MG63 (cell line): ENCODE data around the gene CFAP299. TPM values are rescaled to one million over a fixed set of nuclear protein-coding genes. Genes with fewer than 3 reads are reported as not detected.

Source experiments
- DNase-seq: peaks from one replicate; pipeline ENCODE4 v3.0.0-alpha.2; 2020
- H3K27me3 ChIP-seq: fragments of 250-450 bp; sonication (Bioruptor Pico); 2 replicates; pipeline ENCODE4 v1.5.1; 2020; ENCODE audit warnings: mild to moderate bottlenecking, moderate library complexity
- H3K36me3 ChIP-seq: fragments of 250-450 bp; sonication (Bioruptor Pico); 2 replicates; pipeline ENCODE4 v1.5.1; 2020; ENCODE audit warnings: mild to moderate bottlenecking, moderate library complexity
- H3K4me3 ChIP-seq: fragments of 250-450 bp; sonication (Bioruptor Pico); 2 replicates; pipeline ENCODE4 v1.5.1; 2020; ENCODE audit warnings: mild to moderate bottlenecking, moderate library complexity
- H3K9me3 ChIP-seq: fragments of 250-450 bp; sonication (Bioruptor Pico); 2 replicates; pipeline ENCODE4 v1.5.1; 2020; ENCODE audit warnings: mild to moderate bottlenecking, moderate library complexity
- total RNA-seq: library from RNA; depleted of rRNA; stranded (reverse); fragments of >200 nt; shearing (Covaris generic); gene quantifications from 2 replicates; pipeline ENCODE4 v1.2.3, GENCODE V29; 2014; ENCODE audit warnings: low replicate concordance

The CFAP299 gene
- total RNA-seq, 1 experiment from 2014 or later, result 0.76 TPM

- H3K27me3 ChIP-seq, result no peaks in the 10 kb centered on the region
- no peaks in the 10 kb centered on the region for H3K9me3 ChIP-seq
- no peak for DNase-seq
Observed at GRCh38 chr4:80916770-80917169, 581.2 kb downstream of the CFAP299 start.

GRCh38 chr4:80918004-80918403 lies 582.5 kb downstream of the CFAP299 start:
- no peaks in the 10 kb centered on the region for H3K9me3 ChIP-seq
- H3K36me3 ChIP-seq, result no peaks in the 10 kb centered on the region
- no peak for DNase-seq
- no peak overlapping the region for H3K4me3 ChIP-seq
- H3K27me3 ChIP-seq, result no peaks in the 10 kb centered on the region

More at GRCh38 chr4:80916770-80917169, 581.2 kb downstream of the CFAP299 start:
- H3K4me3 ChIP-seq, result no peak overlapping the region
- H3K36me3 ChIP-seq, result no peaks in the 10 kb centered on the region

GRCh38 chr4:80921441-80921840 lies 585.9 kb downstream of the CFAP299 start:
- DNase-seq, result no peak
- H3K27me3 ChIP-seq, result no peaks in the 10 kb centered on the region

GRCh38 chr4:80922941-80923340 lies 587.4 kb downstream of the CFAP299 start:
- Histone ChIP-seq H3K4me3 (no peak overlapping the region), H3K9me3 (no peaks in the 10 kb centered on the region), H3K36me3 (no peaks in the 10 kb centered on the region), H3K27me3 (no peaks in the 10 kb centered on the region)
- no peak for DNase-seq

More at GRCh38 chr4:80921441-80921840, 585.9 kb downstream of the CFAP299 start:
- H3K4me3 ChIP-seq, result no peak overlapping the region
- no peaks in the 10 kb centered on the region for H3K36me3 ChIP-seq
- H3K9me3 ChIP-seq, result no peaks in the 10 kb centered on the region

GRCh38 chr4:80925293-80925692 lies 589.8 kb downstream of the CFAP299 start:
- Histone ChIP-seq H3K9me3 (no peaks in the 10 kb centered on the region), H3K4me3 (no peak overlapping the region), H3K27me3 (no peaks in the 10 kb centered on the region), H3K36me3 (no peaks in the 10 kb centered on the region)
- no peak for DNase-seq

- no peak for DNase-seq
- no peaks in the 10 kb centered on the region for H3K36me3 ChIP-seq
- no peaks in the 10 kb centered on the region for H3K27me3 ChIP-seq
- H3K4me3 ChIP-seq, result no peak overlapping the region
- no peaks in the 10 kb centered on the region for H3K9me3 ChIP-seq
Observed at GRCh38 chr4:80926446-80926845, 590.9 kb downstream of the CFAP299 start.

- no peaks in the 10 kb centered on the region for H3K9me3 ChIP-seq
- no peaks in the 10 kb centered on the region for H3K36me3 ChIP-seq
- no peak for DNase-seq
- H3K4me3 ChIP-seq, result no peak overlapping the region
- no peaks in the 10 kb centered on the region for H3K27me3 ChIP-seq
Observed at GRCh38 chr4:80926891-80927290, 591.4 kb downstream of the CFAP299 start.

- no peak overlapping the region for H3K4me3 ChIP-seq
- no peaks in the 10 kb centered on the region for H3K9me3 ChIP-seq
- no peaks in the 10 kb centered on the region for H3K36me3 ChIP-seq
- no peaks in the 10 kb centered on the region for H3K27me3 ChIP-seq
- DNase-seq, result no peak
Observed at GRCh38 chr4:80927420-80927819, 591.9 kb downstream of the CFAP299 start.

GRCh38 chr4:80931631-80932081 lies 596.1 kb downstream of the CFAP299 start:
- H3K9me3 ChIP-seq, result no peaks in the 10 kb centered on the region

GRCh38 chr4:80948141-80948540 lies 612.6 kb downstream of the CFAP299 start:
- DNase-seq, result no peak
- Histone ChIP-seq H3K27me3 (no peaks in the 10 kb centered on the region), H3K36me3 (no peaks in the 10 kb centered on the region), H3K4me3 (no peak overlapping the region), H3K9me3 (no peaks in the 10 kb centered on the region)

More at GRCh38 chr4:80931631-80932081, 596.1 kb downstream of the CFAP299 start:
- no peaks in the 10 kb centered on the region for H3K27me3 ChIP-seq
- no peak overlapping the region for H3K4me3 ChIP-seq
- no peak for DNase-seq
- H3K36me3 ChIP-seq, result no peaks in the 10 kb centered on the region

GRCh38 chr4:80948995-80949394 lies 613.5 kb downstream of the CFAP299 start:
- H3K4me3 ChIP-seq, result no peak overlapping the region
- DNase-seq, result no peak
- H3K27me3 ChIP-seq, result no peaks in the 10 kb centered on the region
- no peaks in the 10 kb centered on the region for H3K36me3 ChIP-seq
- no peaks in the 10 kb centered on the region for H3K9me3 ChIP-seq

- no peak for DNase-seq
- no peaks in the 10 kb centered on the region for H3K27me3 ChIP-seq
- no peaks in the 10 kb centered on the region for H3K36me3 ChIP-seq
- H3K9me3 ChIP-seq, result no peaks in the 10 kb centered on the region
- no peak overlapping the region for H3K4me3 ChIP-seq
Observed at GRCh38 chr4:80956421-80956820, 620.9 kb downstream of the CFAP299 start.

- H3K9me3 ChIP-seq, result no peaks in the 10 kb centered on the region
- H3K4me3 ChIP-seq, result no peak overlapping the region
- no peak for DNase-seq
- H3K36me3 ChIP-seq, result no peaks in the 10 kb centered on the region
- H3K27me3 ChIP-seq, result no peaks in the 10 kb centered on the region
Observed at GRCh38 chr4:80963051-80963450, 627.5 kb downstream of the CFAP299 start.

- no peak for DNase-seq
- H3K27me3 ChIP-seq, result no peaks in the 10 kb centered on the region
- H3K9me3 ChIP-seq, result no peaks in the 10 kb centered on the region
- no peaks in the 10 kb centered on the region for H3K36me3 ChIP-seq
- H3K4me3 ChIP-seq, result no peak overlapping the region
Observed at GRCh38 chr4:80967346-80967745, 631.8 kb downstream of the CFAP299 start.

- Histone ChIP-seq H3K9me3 (no peaks in the 10 kb centered on the region), H3K36me3 (no peaks in the 10 kb centered on the region), H3K27me3 (no peaks in the 10 kb centered on the region), H3K4me3 (no peak overlapping the region)
- DNase-seq, result no peak
Observed at GRCh38 chr4:80980239-80980638, 644.7 kb downstream of the CFAP299 start.

- no peaks in the 10 kb centered on the region for H3K9me3 ChIP-seq
- no peaks in the 10 kb centered on the region for H3K36me3 ChIP-seq
- H3K4me3 ChIP-seq, result no peak overlapping the region
- no peaks in the 10 kb centered on the region for H3K27me3 ChIP-seq
- no peak for DNase-seq
Observed at GRCh38 chr4:80986011-80986410, 650.5 kb downstream of the CFAP299 start.

- H3K4me3 ChIP-seq, result no peak overlapping the region
- DNase-seq, result no peak
- no peaks in the 10 kb centered on the region for H3K27me3 ChIP-seq
- no peaks in the 10 kb centered on the region for H3K36me3 ChIP-seq
- no peaks in the 10 kb centered on the region for H3K9me3 ChIP-seq
Observed at GRCh38 chr4:80989921-80990544, 654.5 kb downstream of the CFAP299 start.

GRCh38 chr4:80990851-80991250 lies 655.3 kb downstream of the CFAP299 start:
- no peak for DNase-seq

More at GRCh38 chr4:80990851-80991250, 655.3 kb downstream of the CFAP299 start:
- no peaks in the 10 kb centered on the region for H3K27me3 ChIP-seq
- H3K9me3 ChIP-seq, result no peaks in the 10 kb centered on the region
- no peaks in the 10 kb centered on the region for H3K36me3 ChIP-seq
- H3K4me3 ChIP-seq, result no peak overlapping the region
